Measurements from ENCODE around the gene SRGAP1.
"Not testable (repeated sequence)": the region's sequence is repeated elsewhere in the genome, so short reads cannot be mapped to it uniquely, and the experiment has no call there.

Gene SRGAP1

GRCh38 chr12:64123448-64123847 lies 278.9 kb downstream of the SRGAP1 start:
- Histone ChIP-seq H3K27ac (no peak overlapping the region), H3K4me3 (no peak overlapping the region)

- no peak overlapping the region for H3K4me3 ChIP-seq
- no peak overlapping the region for H3K27ac ChIP-seq
Measured at GRCh38 chr12:64124511-64125197, 280.2 kb downstream of the SRGAP1 start.

DNA sequence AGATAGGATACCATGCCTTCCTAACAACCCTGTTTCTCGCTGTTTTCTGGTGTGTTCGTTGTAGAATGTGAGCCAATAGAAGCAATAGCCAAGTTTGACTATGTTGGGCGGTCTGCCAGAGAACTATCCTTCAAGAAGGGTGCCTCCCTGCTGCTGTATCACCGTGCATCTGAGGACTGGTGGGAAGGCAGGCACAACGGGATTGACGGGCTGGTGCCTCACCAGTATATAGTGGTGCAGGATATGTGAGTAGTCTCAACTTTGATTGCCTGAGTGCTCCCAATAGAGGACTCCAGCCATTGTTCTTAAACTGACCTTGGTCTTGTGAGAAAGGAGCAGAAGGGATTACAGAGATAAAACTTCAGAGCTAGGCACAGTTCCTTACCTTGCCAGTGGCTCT lies 281.4 kb downstream of the SRGAP1 start:
- Histone ChIP-seq H3K4me3 (no peak overlapping the region), H3K27ac (no peak overlapping the region)

- Histone ChIP-seq H3K27ac (no peak overlapping the region), H3K4me3 (no peak overlapping the region)
Measured at GRCh38 chr12:64127811-64128210, 283.3 kb downstream of the SRGAP1 start.

DNA sequence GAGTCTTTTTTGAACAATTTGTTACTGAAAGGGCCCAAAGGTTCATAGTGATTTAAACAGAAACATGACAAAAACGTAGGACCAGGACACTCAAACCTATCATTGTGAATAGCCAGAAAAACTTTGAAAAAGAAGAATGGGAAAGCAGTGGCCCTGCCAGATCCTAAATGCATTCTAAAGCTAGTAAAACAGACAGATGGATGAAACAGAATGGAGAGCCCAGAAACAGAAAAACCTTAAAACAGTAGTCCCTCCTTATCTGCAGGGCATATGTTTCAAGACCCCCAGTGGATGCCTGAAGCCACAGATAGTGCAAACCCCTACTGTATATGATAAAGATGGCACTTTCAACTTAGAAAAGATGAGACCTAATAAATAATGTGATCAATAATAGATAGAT lies 283.9 kb downstream of the SRGAP1 start:
- no peak overlapping the region for H3K27ac ChIP-seq

DNA sequence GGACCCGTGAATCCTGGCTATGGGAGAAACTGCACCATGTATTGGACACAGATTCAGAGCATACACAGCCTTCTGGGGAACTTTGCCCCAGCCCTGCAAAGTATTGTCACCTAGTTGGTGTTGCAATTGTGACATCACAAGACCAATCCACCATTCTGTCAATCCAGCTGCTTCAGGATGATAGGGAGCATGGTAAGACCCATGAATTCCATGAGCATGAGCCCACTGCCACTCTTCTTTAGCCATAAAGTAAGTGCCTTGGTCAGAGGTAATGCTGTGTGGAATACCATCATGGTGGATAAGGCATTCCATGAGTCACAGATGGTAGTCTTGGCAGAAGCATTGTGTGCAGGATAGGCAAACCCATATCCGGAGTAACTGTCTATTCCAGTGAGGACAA lies 286.0 kb downstream of the SRGAP1 start:
- H3K4me3 ChIP-seq, result not testable (repeated sequence)

More for the DNA sequence above, 283.9 kb downstream of the SRGAP1 start:
- no peak overlapping the region for H3K4me3 ChIP-seq

GRCh38 chr12:64131456-64131855 lies 287.0 kb downstream of the SRGAP1 start:
- H3K27ac ChIP-seq, H3K4me3 ChIP-seq: not testable (repeated sequence)

More for the DNA sequence above, 286.0 kb downstream of the SRGAP1 start:
- H3K27ac ChIP-seq, result not testable (repeated sequence)

GRCh38 chr12:64132672-64133071 lies 288.2 kb downstream of the SRGAP1 start:
- not testable (repeated sequence) for H3K4me3 ChIP-seq, H3K27ac ChIP-seq

- H3K27ac ChIP-seq, result no peak overlapping the region
- no peak overlapping the region for H3K4me3 ChIP-seq
Measured at GRCh38 chr12:64137117-64137516, 292.6 kb downstream of the SRGAP1 start.

DNA sequence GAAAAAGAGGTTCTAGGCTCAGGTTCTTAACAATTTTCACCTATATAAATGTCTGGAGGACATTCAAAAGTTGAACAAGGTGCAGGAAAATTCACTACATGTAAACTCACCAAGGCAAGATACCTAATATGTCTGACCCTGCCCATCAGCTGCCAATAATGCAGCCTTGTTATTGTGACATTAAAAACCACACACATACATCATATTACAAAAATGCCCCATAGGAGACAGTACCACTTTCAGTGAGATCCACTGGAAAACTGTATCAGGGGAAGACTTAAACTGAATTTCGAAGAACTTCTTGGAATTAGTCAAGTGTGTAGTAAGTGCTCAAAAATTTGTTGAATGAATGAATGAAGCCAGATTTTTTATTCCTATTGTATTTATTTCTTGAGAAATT lies 294.5 kb downstream of the SRGAP1 start:
- H3K4me3 ChIP-seq, result no peak overlapping the region
- no peak overlapping the region for H3K27ac ChIP-seq

DNA sequence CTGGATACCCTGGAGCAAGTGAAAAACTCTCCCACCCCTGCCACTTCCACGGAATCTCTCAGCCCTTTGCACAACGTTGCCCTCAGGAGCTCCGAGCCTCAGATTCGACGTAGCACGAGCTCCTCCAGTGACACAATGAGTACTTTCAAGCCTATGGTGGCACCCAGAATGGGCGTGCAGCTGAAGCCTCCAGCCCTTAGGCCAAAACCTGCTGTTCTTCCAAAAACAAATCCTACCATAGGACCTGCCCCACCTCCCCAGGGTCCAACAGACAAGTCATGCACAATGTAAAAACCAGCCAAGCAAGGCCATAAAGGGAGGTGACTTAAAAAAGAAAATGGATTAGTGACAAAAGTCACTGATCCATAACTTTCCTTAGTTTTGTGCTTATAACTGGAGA lies 297.9 kb downstream of the SRGAP1 start:
- H3K4me3 ChIP-seq, result no peak overlapping the region
- no peak overlapping the region for H3K27ac ChIP-seq

DNA sequence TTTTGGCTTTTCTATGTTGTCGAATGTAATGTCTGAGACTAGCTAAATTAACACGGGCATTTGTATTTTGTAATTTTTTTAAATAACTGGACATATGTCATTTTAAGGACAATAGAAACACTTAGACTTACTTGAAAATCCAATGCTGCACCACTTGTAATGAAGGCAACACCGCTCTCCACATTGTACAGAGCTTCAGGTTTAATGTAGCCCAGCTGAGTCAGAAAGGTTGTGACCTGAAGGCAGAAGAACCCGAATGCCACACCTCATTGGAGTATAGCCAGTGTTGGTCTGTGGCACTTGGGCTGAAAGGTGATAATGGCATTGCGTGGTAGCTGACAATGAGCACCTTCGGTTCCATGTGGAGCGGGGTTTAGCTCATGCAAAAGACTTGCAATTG lies 298.3 kb downstream of the SRGAP1 start:
- no peak overlapping the region for H3K27ac ChIP-seq
- no peak overlapping the region for H3K4me3 ChIP-seq

GRCh38 chr12:64145226-64145625 lies 300.7 kb downstream of the SRGAP1 start:
- H3K4me3 ChIP-seq, result no peak overlapping the region
- H3K27ac ChIP-seq, result no peak overlapping the region

DNA sequence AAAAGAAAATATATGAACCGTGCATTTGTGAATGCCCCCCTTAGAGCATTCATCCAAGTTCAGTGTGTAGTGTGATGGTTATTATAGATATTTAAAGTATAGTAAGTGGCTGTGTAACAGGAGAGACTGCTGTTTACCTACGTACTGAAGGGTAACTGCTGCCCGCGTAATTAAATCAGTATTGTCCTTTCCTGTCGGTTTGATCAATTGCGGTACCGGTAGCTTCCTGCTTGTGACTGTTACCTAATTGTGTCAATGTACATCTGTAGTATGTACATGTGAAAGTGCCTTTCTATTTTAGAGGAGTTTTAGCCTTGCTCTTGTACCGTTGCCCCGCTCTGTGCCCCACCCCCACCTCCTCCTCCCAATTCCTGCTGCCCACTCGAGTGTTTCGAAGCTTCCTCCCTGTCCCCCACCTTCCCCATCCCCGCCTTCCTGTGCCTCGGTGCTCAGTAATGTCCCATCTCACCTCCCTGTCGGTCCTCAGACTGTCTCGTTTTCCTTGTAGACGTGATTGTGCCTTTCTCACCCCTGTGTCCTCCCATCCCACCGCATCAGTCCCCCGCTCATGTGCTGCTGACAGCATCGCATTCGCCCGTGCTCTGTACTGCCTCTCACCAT lies 302.6 kb downstream of the SRGAP1 start:
- Histone ChIP-seq H3K27ac (no peak overlapping the region), H3K4me3 (no peak overlapping the region)

DNA sequence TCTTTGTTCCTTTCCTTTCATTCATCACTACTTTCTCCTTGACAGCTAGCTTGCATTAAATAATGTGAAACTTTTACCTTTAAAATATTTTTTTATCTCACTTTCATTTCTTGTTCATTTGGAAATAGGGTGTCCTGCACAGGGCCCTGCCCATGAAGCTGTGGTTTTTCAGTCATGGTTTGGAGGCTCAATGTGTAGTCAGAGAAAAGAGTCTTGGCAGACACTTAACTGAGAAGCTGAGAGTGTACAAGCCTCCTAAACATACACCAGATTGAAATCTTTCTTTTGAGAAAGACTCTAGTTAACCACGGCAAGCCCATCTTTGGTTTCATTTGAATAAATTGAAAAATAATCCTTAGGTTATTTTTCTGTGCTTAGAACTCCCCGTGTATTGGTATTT lies 303.4 kb downstream of the SRGAP1 start:
- no peak overlapping the region for H3K4me3 ChIP-seq
- no peak overlapping the region for H3K27ac ChIP-seq

DNA sequence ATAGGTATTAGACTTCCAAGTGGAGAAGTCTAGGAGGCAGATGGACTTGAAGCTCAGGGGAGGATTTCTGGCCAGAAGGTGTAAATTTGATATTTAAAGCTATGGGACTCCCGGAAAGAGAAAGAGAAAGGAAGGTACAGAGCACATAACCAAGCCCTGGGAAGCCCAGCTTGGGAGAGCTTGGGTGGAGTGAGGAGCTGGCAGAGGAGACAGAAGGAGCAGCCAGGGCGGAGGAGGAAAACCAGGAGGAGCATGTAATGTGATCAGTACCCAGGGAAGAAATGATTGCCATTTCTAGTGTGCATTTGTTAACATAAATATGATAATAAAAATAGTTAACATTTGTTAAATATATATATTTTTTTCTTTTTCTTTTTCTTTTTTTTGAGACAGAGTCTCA lies 310.2 kb downstream of the SRGAP1 start:
- Histone ChIP-seq H3K27ac (no peak overlapping the region), H3K4me3 (no peak overlapping the region)

- Histone ChIP-seq H3K4me3 (no peak overlapping the region), H3K27ac (no peak overlapping the region)
Measured at GRCh38 chr12:64157110-64157509, 312.6 kb downstream of the SRGAP1 start.

DNA sequence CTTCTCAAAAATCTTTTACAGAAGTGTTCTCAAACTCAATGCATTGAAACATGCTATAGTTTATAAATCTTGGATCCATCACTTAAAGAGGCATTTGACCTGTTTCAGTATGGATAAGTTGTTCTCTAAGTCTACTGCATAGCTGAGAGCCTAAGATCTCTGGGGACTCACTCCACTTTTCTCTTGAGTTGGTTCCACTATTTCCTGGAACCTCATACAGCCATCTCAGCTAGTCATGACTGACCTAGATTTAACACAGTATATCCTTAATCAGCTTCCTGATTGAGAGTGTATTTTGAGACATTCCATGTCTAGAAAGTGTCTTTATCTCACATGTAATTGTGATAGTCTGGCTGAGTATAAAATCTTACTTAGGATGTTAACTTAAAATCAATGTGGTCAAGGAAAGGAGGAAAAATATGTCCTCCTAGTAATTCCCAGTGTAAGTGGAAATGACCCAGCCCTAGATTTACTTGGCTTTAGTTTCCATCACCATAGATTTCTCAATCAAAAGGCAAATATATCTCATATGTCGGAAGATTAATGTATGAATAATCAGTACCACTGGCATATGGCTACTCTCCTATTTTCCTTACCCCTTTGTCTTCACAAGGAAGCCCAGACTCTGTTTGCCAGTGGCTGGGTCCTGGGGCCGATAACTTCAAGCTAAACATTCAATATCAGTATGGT lies 315.7 kb downstream of the SRGAP1 start:
- no peak overlapping the region for H3K27ac ChIP-seq
- H3K4me3 ChIP-seq, result no peak overlapping the region

DNA sequence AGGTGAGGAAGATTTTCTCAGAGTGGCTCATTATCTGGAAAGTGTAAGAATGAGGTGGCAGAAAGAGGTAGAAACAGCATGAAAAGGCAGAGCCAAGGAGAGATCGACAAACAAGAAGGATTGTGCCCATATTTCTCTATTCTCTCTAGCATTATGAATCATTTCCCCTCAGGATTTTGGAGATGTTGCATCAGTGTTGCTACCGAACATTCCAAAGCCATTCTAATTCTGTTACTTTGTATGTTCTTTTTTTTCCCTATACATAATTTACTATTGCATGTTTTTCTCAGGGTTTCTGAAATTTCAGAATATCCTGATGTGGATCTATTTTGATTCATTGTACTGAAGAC lies 316.2 kb downstream of the SRGAP1 start:
- Histone ChIP-seq H3K4me3 (no peak overlapping the region), H3K27ac (no peak overlapping the region)

DNA sequence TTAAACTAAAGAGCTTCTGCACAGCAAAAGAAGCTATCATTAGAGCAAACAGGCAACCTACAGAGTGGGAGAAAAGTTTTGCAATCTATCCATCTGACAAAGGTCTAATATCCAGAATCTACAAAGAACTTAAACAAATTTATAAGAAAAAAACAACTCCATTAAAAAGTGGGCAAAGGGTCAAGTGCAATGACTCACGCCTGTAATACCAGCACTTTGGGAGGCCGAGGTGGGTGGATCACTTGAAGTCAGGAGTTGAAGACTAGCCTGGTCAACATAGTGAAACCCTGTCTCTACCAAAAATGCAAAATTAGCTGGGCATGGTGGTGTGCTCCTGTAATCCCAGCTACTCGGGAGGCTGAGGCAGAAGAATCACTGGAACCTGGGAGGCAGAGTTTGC lies 322.1 kb downstream of the SRGAP1 start:
- H3K4me3 ChIP-seq, H3K27ac ChIP-seq: not testable (repeated sequence)

DNA sequence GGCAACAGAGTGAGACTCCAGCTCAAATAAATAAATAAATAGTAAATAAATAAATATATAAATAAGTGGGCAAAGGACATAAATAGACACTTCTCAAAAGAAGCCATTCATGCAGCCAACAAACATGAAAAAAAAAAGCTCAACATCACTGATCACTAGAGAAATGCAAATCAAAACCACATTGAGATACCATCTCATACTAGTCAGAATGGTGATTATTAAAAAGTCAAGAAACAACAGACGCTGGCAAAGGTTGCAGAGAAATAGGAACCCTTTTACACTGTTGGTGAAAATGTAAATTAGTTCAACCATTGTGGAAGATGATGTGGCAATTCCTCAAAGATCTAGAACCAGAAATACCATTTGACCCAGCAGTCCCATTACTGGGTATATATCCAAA lies 322.5 kb downstream of the SRGAP1 start:
- H3K4me3 ChIP-seq, result not testable (repeated sequence)

More for the DNA sequence above, 322.5 kb downstream of the SRGAP1 start:
- not testable (repeated sequence) for H3K27ac ChIP-seq
